ENCODE measurements around the gene KCND2.

DNA sequence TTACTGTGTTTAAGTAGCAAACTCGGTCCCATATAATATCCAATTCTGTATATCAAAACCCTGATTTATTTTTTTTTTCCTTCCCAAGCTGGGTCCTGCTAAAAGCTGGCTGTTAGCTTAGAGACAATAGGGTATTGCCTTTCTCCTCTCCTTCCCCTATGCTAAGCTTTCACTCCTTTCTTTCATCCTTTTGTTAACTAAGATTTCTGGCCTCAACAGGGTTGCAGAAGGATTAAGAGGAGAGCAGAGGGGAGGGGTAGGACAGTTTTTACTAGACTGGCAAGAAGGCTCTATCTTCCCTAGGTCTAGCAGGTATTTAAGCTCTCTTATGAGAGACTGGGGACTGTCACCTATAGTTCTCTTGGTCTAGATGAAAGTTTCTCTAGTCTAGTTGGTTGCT lies 229.2 kb downstream of the KCND2 start:
- TF ChIP-seq SIN3A (IDR thresholded peaks at IDR 0.05; ENCODE audit: borderline replicate concordance, insufficient read depth, low read depth, low read length) (no peak), POLR2AphosphoS5 (IDR thresholded peaks at IDR 0.05; ENCODE audit: low read depth, low read length) (no peak), REST (IDR thresholded peaks at IDR 0.05; ENCODE audit: insufficient read depth in 1 of 2, low read depth in 2 of 2, low read length in 1 of 2) (no peak), TCF7L2 (IDR thresholded peaks at IDR 0.05; ENCODE audit: low read depth, low read length) (no peak)
- TF ChIP-seq, protein P1, sequence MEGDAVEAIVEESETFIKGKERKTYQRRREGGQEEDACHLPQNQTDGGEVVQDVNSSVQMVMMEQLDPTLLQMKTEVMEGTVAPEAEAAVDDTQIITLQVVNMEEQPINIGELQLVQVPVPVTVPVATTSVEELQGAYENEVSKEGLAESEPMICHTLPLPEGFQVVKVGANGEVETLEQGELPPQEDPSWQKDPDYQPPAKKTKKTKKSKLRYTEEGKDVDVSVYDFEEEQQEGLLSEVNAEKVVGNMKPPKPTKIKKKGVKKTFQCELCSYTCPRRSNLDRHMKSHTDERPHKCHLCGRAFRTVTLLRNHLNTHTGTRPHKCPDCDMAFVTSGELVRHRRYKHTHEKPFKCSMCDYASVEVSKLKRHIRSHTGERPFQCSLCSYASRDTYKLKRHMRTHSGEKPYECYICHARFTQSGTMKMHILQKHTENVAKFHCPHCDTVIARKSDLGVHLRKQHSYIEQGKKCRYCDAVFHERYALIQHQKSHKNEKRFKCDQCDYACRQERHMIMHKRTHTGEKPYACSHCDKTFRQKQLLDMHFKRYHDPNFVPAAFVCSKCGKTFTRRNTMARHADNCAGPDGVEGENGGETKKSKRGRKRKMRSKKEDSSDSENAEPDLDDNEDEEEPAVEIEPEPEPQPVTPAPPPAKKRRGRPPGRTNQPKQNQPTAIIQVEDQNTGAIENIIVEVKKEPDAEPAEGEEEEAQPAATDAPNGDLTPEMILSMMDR (IDR thresholded peaks at IDR 0.05) = no peak

Data from Panc1 (cell line).